ENCODE data around the gene AOPEP.
"Not testable (repeated sequence)": the region's sequence is repeated elsewhere in the genome, so short reads cannot be mapped to it uniquely, and the experiment has no call there.

AOPEP gene

DNA sequence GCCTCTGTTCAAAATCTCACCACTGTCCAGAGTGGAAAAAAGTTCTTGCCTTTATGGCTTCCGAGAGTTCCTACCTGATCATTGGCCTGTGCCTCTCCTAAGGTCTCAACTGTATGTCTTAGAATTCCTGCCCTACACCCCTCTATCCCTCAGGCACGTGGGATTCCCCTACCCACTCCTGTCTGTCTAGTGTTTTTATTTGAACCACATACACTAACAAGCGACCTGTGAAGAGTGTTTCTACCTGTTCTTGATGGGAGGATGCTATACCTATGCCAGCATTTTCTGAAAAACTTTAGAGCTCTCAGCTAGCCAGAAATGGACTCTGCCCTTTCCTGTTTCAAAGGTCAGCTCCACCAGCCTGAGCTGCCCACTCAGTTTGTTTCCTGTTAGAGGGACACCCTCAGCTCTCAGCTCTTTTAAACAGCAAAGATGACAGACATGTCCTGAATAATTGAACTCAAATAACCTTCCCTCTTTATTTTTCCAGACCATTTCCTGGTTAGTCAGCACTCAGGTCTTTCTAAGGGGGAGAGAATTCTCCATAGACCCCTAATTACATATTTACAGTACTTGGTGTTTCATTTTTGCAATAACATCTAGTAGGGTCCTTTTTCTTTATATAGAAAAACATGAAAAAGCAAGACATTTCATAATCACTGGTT lies 214.8 kb downstream of the AOPEP start:
- no peak for DNase-seq

DNA sequence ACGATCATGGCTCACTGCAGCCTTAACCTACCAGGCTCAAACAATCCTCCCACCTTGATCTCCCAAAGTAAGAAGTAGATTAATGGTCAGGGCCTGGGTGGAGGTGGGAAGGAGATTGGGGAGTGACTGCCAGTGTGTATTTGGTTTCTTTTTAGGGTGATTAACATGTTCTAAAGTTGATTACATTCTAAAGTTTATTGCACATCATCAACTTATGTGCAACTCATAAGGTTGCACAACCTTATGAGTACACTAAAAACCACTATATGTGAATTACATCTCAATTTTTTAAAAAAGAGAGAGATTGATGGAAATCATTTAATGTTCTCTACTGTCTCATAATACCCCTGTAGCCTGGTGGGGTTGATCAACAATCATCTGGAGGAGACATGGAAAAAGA lies 218.1 kb downstream of the AOPEP start:
- no peak for DNase-seq

DNA sequence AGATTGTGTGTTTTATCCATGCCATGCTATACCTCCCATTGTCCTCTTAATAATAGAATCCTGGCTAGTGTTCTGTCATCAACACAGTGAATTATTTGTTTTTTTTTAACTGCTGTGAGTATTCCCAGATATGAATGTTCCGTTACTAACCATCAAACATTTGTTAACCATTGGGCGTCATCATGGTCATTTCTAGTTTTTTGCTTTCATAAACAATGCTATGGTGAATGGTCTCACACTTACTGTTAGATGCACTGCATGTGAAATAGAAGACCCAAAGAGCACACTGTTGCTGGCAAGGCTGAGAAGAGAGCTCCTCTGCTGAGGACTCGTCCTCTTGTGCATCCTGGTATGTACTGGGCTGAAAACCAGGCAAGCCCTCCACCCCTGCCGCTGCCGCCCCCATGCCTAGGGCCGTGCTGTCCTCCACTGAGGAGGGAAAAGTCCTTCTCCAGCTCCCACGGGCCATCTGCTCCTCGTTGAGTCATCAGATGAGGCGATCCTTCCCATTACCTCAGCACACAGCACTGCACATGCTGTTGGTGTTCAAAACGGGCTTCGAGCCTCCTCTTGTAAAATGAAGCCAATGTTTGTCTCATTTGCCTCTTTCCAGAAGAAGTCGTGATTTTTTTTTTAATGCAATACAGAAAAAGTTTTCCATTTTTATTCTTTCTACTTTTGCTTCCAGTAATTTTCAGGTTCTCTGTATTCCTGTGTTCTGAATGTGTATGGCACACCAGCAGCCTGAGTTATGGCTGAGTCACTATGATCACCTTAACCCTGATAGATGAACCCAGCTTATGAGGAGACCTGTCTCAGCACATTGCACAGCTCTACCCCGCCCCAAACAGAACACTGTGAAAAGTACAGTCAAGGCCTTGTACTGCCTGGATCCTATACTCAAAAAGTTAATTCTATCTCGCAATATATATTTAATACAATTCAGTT lies 219.0 kb downstream of the AOPEP start:
- no peak for DNase-seq

GRCh38 chr9:94946256-94946655 lies 219.8 kb downstream of the AOPEP start:
- DNase-seq = no peak

- no peak for DNase-seq
Measured at GRCh38 chr9:94948567-94949235, 222.2 kb downstream of the AOPEP start.

DNA sequence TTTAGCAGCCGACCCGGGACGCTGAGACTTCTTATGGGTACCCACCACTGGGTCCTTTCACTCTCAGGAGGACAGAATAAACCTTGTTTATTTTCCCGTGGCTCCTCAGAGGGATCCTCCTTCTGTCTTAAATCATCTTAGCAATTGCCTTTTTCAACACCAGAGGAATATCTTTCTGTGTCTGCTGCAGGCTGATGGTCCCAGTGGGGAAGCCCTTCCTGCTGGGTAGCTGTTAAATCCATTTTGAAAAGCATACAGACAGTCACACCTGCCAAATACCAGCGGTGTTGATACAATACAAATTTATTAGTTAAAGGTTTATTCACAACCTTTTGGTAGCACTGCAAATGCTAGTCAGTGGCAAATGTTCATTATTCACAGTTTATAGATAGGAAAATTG lies 222.9 kb downstream of the AOPEP start:
- DNase-seq = no peak

GRCh38 chr9:94950040-94950578 lies 223.6 kb downstream of the AOPEP start:
- DNase-seq = no peak

GRCh38 chr9:94950579-94951323 lies 224.3 kb downstream of the AOPEP start:
- DNase-seq = no peak

DNA sequence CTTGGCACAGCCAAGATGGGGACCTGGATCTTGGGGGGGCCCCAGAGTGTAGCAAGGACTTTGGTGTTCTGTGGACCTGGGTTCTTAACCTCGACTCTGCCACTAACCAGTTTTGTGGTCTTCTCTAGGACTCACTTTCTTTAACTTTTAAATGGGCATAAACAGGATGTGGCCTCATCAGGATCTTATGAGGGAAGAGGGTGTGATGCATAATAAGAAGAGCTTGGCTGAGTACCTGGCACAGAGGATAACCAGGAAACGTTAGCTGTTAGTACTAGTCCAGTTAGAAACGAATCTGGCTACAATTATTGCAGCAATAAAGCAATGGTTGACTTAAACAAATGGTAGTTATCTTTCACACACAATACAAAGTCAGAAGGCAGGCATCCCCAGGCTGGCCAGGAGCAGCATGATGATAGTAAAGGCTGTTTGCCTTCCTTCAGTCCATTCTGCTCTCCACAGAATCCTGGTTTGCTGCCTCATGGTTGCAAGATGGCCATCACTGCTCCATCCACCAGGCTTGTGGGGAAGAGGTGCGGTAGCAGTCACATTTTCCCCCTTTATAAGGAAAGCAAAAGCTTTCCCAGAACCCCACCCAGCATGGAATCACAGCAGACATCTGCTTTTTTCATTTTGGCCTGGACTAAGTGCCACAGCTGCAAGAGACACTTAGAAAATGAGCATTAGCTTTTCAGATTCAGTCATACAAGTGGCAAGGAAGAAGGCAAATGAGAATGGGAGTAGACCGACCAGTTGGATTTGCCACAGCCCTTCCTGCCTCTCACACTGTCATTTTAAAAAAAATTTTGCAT lies 225.0 kb downstream of the AOPEP start:
- DNase-seq = no peak

- DNase-seq = peak; percentile 7
Measured at GRCh38 chr9:94952565-94953373, 226.3 kb downstream of the AOPEP start.

GRCh38 chr9:94956731-94957130 lies 230.2 kb downstream of the AOPEP start:
- no peak for DNase-seq

DNA sequence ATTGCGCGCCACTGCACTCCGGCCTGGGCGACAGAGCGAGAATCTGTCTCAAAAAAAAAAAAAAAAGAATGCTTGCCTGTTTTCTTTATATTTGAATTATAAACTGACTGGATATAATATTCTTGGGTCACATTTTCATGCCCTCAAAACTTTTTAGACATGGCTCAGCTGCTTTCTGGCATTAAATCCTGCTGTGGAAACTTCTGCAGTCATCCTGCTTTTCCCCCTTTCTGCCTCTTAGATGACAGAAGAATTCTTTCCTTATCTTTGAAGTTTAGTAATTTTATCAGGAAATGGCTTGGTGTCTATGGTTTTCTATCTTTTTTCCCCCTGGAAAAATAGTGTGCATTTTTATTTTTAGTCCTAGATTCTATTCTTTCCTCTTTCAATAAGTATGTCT lies 234.5 kb downstream of the AOPEP start:
- no peak for DNase-seq

GRCh38 chr9:94961870-94962269 lies 235.4 kb downstream of the AOPEP start:
- no peak for DNase-seq

GRCh38 chr9:94965631-94966030 lies 239.1 kb downstream of the AOPEP start:
- not testable (repeated sequence) for DNase-seq

- not testable (repeated sequence) for DNase-seq
Measured at GRCh38 chr9:94966046-94966445, 239.5 kb downstream of the AOPEP start.

DNA sequence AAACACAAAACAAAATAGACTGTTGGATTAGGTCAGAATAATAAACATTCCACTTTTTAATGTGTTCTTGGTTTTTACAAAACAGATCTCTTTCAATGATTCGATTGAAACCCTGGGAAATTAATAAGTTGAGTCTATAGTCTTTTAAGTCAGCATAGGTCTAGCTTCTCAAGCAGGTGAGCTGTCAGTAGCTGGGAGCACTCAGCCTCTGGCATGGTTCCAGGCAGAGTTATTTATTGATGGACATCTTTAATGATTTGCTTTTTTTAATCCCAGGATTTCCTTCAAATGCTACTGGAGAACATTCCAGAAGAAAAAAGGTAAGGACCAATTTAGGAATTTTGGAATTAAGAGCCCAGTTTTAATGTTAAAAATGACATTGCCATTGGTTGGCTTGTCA lies 241.0 kb downstream of the AOPEP start:
- no peak for DNase-seq

- DNase-seq = no peak
Measured at GRCh38 chr9:94971378-94972131, 245.1 kb downstream of the AOPEP start.

- no peak for DNase-seq
Measured at GRCh38 chr9:94973451-94973941, 247.0 kb downstream of the AOPEP start.

DNA sequence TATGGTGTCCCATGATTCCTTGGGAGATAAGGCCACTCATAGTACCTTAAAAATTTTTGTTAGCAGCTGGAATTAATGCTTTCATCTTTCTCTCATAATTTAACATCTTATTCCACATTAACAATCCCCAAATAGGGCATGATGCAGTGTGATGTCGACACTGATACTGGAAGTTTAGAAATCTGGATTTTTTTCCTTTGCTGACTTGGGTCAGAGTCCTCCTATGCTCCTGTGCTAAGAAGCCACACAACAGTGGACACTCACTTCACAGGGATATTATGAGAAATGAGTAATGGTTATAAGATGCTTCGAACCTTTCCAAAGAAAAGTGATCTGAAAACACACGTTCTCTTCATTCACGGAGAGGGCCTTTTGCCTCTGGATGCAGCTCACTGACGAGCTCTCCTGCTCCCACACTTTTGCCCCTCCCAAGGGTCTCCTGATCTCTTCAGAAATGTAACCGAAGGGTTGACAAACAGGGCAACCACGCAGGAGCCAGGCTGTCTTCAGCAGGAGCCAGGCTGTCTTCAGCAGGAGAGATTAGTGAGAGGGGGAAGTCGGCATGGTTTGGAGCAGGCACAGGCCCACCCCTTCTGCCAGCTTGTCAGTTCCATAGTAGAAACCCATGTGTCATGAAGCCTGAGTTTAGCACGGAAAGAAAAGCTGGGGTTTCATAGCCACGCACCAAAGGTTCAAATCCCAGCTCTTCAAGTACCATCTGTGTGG lies 247.8 kb downstream of the AOPEP start:
- DNase-seq = no peak

All from stimulated activated CD4-positive, alpha-beta T cell treated with anti-CD3 and anti-CD28 coated beads, Interleukin-1b, Interleukin-23, amount 100 ng/mL, for 48 hours (primary cell).